Kidney (tissue), 14 donors: ENCODE data around the gene MYRIP. TPM values are rescaled to one million over a fixed set of nuclear protein-coding genes. Genes with fewer than 3 reads are reported as not detected.
"Not testable (repeated sequence)": the region's sequence is repeated elsewhere in the genome, so short reads cannot be mapped to it uniquely, and the experiment has no call there.

Experiments
- DNase-seq, 5 donors: peaks; one replicate each; pipeline ENCODE4 v3.0.0-alpha.2; 2013 to 2020
- FAIRE-seq: peaks from 2 replicates; lab custom pipeline; 2012; peaks lifted over from hg19 to GRCh38; lab: Jason Lieb, UNC
- H3K27ac ChIP-seq, 2 donors: one replicate each; pipeline ENCODE4 v1.7.0; 2013; ENCODE audit warnings: low read depth in 2 of 2, low read length in 2 of 2, inconsistent platforms in 1 of 2
- H3K27me3 ChIP-seq: one replicate; pipeline ENCODE4 v1.7.1; 2013; ENCODE audit warnings: low read length, inconsistent platforms; ENCODE audit not compliant: control insufficient read depth, insufficient read depth
- H3K36me3 ChIP-seq, 3 donors: one replicate each; pipeline versions ENCODE4 v1.7.0 to v1.7.1; 2013; ENCODE audit warnings: low read length in 3 of 3, control low read depth in 1 of 3, inconsistent platforms in 1 of 3; ENCODE audit not compliant: insufficient read depth in 3 of 3, control insufficient read depth in 2 of 3
- H3K4me1 ChIP-seq, 3 donors: one replicate each; pipeline versions ENCODE4 v1.7.0 to v1.7.1; 2013; ENCODE audit warnings: low read length in 3 of 3, inconsistent platforms in 1 of 3, low read depth in 1 of 3; ENCODE audit not compliant: control insufficient read depth in 2 of 3, insufficient read depth in 2 of 3
- H3K4me3 ChIP-seq, 3 donors: one replicate each; pipeline versions ENCODE4 v1.7.0 to v1.8.1; 2013; ENCODE audit warnings: low read length in 3 of 3, control low read depth in 1 of 3, inconsistent platforms in 1 of 3
- H3K9ac ChIP-seq, 3 donors: one replicate each; pipeline versions ENCODE4 v1.7.0 to v1.7.1; 2013; ENCODE audit warnings: low read length in 3 of 3, control low read depth in 1 of 3, inconsistent platforms in 1 of 3
- H3K9me3 ChIP-seq, 3 donors: one replicate each; pipeline versions ENCODE4 v1.7.0 to v1.7.1; 2013; ENCODE audit warnings: low read length in 3 of 3, control low read depth in 1 of 3, inconsistent platforms in 1 of 3; ENCODE audit not compliant: control insufficient read depth in 2 of 3, insufficient read depth in 1 of 3
- CTCF ChIP-seq: IDR thresholded peaks from 3 replicates; pipeline ENCODE4 v1.5.1; 2012; ENCODE audit warnings: mild to moderate bottlenecking, moderate library complexity, borderline replicate concordance; ENCODE audit not compliant: insufficient read depth; ENCODE audit errors: extremely low read depth
- intact Hi-C: fragments of 100-400 bp; cut with DNase I; formaldehyde crosslinking; loops from one replicate; pipeline ENCODE4 v1.11.1; 2022
- polyA plus RNA-seq: library from polyadenylated mRNA; stranded (reverse); fragments of 350-450 nt; fragmentation: Illumina TruSeq; extraction: RNeasy Lipid Tissue Mini Kit (QIAGEN cat#74804); gene quantifications from one replicate; pipeline ENCODE4 v1.2.3, GENCODE V29; 2014; ENCODE audit warnings: low read depth, low replicate concordance; ENCODE audit not compliant: insufficient read depth
- total RNA-seq: library from RNA; stranded (reverse); fragmentation: NEBNext Ultra II Directional; extraction: Animal tissue kit (Norgen Biotek cat#: 25700); gene quantifications from one replicate; pipeline ENCODE4 v1.2.1, GENCODE V29; 2021
- donor health status: control.
- donor health status: control.
- donor health status: control.
- donor health status: control.
- donor health status: control.
- donor health status: DM: yes; HTN: yes; CAD: no.
- donor health status: Normal renal cell carcinoma (clear cell type).

The MYRIP gene
- total and polyA plus RNA-seq, 2 donors from 2014 or later = 0.92 to 6.6 TPM

DNA sequence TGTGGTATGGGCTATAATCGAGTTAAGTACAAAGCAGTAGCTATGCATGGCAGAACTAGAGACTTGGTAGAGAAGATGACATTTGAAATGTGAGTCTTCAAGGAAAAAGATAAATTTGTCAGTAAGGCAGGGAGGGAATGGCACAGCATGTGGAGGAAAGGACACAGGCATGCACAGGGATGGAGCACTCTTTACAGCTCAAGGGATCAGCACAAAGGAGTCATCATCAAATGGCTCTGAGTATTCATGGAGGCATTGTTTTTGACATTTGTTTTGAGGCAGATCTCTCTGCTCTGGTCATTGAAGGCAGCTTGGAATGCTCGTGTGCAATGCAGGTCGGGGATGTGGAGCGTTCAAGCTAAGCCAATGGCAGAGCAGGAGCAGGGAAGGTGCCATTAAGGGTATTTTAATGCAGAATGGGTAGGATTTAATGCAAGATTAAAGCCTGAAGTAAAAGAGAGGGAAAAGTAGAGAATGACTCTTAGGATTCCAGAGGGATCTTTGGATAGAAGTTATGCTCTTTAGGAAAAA lies 213.0 kb downstream of the MYRIP start:
- no peak for TF ChIP-seq CTCF
- Histone ChIP-seq H3K4me3 (no peak overlapping the region), H3K4me1 (no peaks in the 10 kb centered on the region), H3K27me3 (no peaks in the 10 kb centered on the region), H3K9ac (no peak overlapping the region), H3K9me3 (peaks cover 0 to 13% (median 0%) of the 10 kb centered on the region in 3 donors), H3K27ac (no peak overlapping the region), H3K36me3 (no peaks in the 10 kb centered on the region)
- FAIRE-seq = no peak
- intact Hi-C loops = no loop called here
- DNase-seq = no peak

DNA sequence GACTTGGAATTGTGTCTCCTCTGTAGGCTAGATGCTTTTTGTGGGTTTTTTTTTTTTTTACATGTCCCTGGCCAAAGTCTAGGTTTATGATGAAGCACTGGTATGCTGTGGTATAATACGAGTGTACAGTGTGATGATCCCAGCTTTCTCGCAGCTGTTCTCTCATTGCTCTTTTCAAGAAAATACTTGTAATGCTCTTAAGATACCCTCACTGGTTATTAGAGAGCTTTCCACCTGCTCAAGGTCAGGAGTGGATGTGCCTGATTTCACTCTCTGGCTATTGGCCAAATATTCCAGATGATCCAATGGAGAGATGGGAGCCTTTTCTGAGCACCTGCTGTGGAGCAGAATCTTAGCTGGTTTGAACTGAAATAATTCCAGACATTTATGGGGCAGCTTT lies 215.1 kb downstream of the MYRIP start:
- intact Hi-C loops = no loop called here
- TF ChIP-seq CTCF = no peak
- FAIRE-seq (no peak), DNase-seq (no peak)
- Histone ChIP-seq H3K36me3 (no peaks in the 10 kb centered on the region), H3K27ac (no peak overlapping the region), H3K9me3 (peaks cover 0 to 16% (median 0%) of the 10 kb centered on the region in 3 donors), H3K9ac (no peak overlapping the region), H3K4me3 (no peak overlapping the region), H3K4me1 (no peaks in the 10 kb centered on the region), H3K27me3 (no peaks in the 10 kb centered on the region)

DNA sequence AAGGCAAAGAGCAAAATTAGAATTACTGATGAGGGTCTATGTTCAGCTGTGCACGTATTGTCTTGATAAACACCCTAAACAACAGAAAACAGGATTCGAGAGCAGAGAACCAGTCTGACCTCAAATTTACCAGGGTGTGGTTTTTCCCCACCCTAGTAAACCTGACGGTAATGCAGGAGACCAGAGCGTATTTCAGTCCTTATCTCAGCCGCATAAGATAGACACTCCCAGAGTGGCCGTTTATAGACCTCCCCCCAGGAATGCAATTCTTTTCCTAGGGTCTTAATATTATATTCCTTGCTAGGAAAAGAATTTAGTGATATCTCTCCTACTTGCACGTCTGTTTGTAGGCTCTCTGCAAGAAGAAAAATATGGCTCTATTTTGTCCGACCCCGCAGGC lies 216.5 kb downstream of the MYRIP start:
- H3K27me3 ChIP-seq, FAIRE-seq, H3K4me3 ChIP-seq, H3K27ac ChIP-seq, H3K9ac ChIP-seq, intact Hi-C loops, H3K36me3 ChIP-seq, H3K4me1 ChIP-seq, DNase-seq: not testable (repeated sequence)
- peaks cover 0 to 16% (median 0%) of the 10 kb centered on the region in 3 donors for H3K9me3 ChIP-seq

GRCh38 chr3:40035177-40035576 lies 225.8 kb downstream of the MYRIP start:
- DNase-seq = no peak
- Histone ChIP-seq H3K36me3 (no peaks in the 10 kb centered on the region), H3K4me1 (no peaks in the 10 kb centered on the region), H3K27ac (no peak overlapping the region), H3K9ac (no peak overlapping the region), H3K9me3 (no peaks in the 10 kb centered on the region), H3K27me3 (no peaks in the 10 kb centered on the region), H3K4me3 (no peak overlapping the region)
- intact Hi-C loops = no loop called here
- FAIRE-seq = no peak
- TF ChIP-seq CTCF = no peak
